HG03442 (cell line): ENCODE measurements around the gene MYRF.
A peak's percentile ranks its signal among the peaks of the same experiment; 100 is the strongest.

Experiments used
- ATAC-seq: cut with Tn5 transposase; IDR thresholded peaks from one replicate; pipeline ENCODE4 v1.9.1; 2021; ENCODE audit warnings: mild to moderate bottlenecking, moderate library complexity; ENCODE audit not compliant: unreplicated experiment

The MYRF gene

GRCh38 chr11:61814958-61815789 is 62.7 kb downstream of the MYRF start:
- peak; percentile 42 for ATAC-seq

GRCh38 chr11:61815790-61816735 is 63.6 kb downstream of the MYRF start:
- ATAC-seq, result peak; percentile 19

- peak; percentile 54 for ATAC-seq
Measured at GRCh38 chr11:61816736-61817455, 64.5 kb downstream of the MYRF start, which contains the start of gene FADS1. Gene FADS1, minus strand, starts transcription at chr11:61817003. Its CDS starts 74 bp downstream, at chr11:61816929.

GRCh38 chr11:61817471-61818202 is 65.2 kb downstream of the MYRF start:
- ATAC-seq, result no peak

GRCh38 chr11:61820174-61820573 is 67.7 kb downstream of the MYRF start:
- no peak for ATAC-seq

GRCh38 chr11:61826930-61827570 is 74.6 kb downstream of the MYRF start:
- ATAC-seq, result no peak

- ATAC-seq, result peak; percentile 79
Measured at GRCh38 chr11:61827571-61828378, 75.3 kb downstream of the MYRF start, which contains the start of gene FADS2. Gene FADS2, plus strand, starts transcription at chr11:61828300. Its CDS starts 91 bp downstream, at chr11:61828391.

- no peak for ATAC-seq
Measured at GRCh38 chr11:61828379-61828628, 75.9 kb downstream of the MYRF start.

- no peak for ATAC-seq
Measured at GRCh38 chr11:61828629-61829407, 76.4 kb downstream of the MYRF start.

GRCh38 chr11:61829806-61830205 is 77.4 kb downstream of the MYRF start:
- ATAC-seq, result no peak

- no peak for ATAC-seq
Measured at GRCh38 chr11:61830237-61831105, 78.0 kb downstream of the MYRF start.

- ATAC-seq, result no peak
Measured at GRCh38 chr11:61832207-61832606, 79.8 kb downstream of the MYRF start.

- ATAC-seq, result no peak
Measured at GRCh38 chr11:61832754-61833153, 80.3 kb downstream of the MYRF start.

- no peak for ATAC-seq
Measured at GRCh38 chr11:61833471-61833870, 81.0 kb downstream of the MYRF start.

- no peak for ATAC-seq
Measured at GRCh38 chr11:61833926-61834277, 81.5 kb downstream of the MYRF start.

- ATAC-seq, result peak; percentile 91
Measured at GRCh38 chr11:61834278-61835048, 82.0 kb downstream of the MYRF start.

GRCh38 chr11:61836193-61836592 is 83.8 kb downstream of the MYRF start:
- ATAC-seq, result no peak
